SIG-M5 treated with dmso at 0.1 percent for 504 hours (cell line): ENCODE data around the gene PALLD.

Source experiments
- DNase-seq: peaks from one replicate; lab custom pipeline; 2025; ENCODE audit not compliant: unreplicated experiment; lab: John Stamatoyannopoulos, UW

PALLD gene

GRCh38 chr4:168555437-168555836, 58.6 kb downstream of the PALLD start:
- no peak for DNase-seq

- DNase-seq, result no peak
Observed at GRCh38 chr4:168557658-168558057, 60.8 kb downstream of the PALLD start.

GRCh38 chr4:168558599-168558998, 61.7 kb downstream of the PALLD start:
- DNase-seq, result no peak

- DNase-seq, result peak; percentile 38
Observed at GRCh38 chr4:168560184-168561180, 63.6 kb downstream of the PALLD start.

- no peak for DNase-seq
Observed at GRCh38 chr4:168562041-168562571, 65.3 kb downstream of the PALLD start.

GRCh38 chr4:168564023-168564422, 67.2 kb downstream of the PALLD start:
- DNase-seq, result no peak

- DNase-seq, result no peak
Observed at GRCh38 chr4:168565130-168565529, 68.3 kb downstream of the PALLD start.

- no peak for DNase-seq
Observed at GRCh38 chr4:168566726-168567125, 69.9 kb downstream of the PALLD start.

GRCh38 chr4:168569066-168569930, 72.4 kb downstream of the PALLD start:
- no peak for DNase-seq

GRCh38 chr4:168569931-168570276, 73.1 kb downstream of the PALLD start:
- DNase-seq, result no peak

- no peak for DNase-seq
Observed at GRCh38 chr4:168570466-168570865, 73.6 kb downstream of the PALLD start.

GRCh38 chr4:168572002-168572401, 75.2 kb downstream of the PALLD start:
- no peak for DNase-seq

GRCh38 chr4:168573870-168574269, 77.0 kb downstream of the PALLD start:
- no peak for DNase-seq

- DNase-seq, result no peak
Observed at GRCh38 chr4:168574581-168575295, 77.9 kb downstream of the PALLD start.

- no peak for DNase-seq
Observed at GRCh38 chr4:168575473-168575872, 78.6 kb downstream of the PALLD start.

- DNase-seq, result no peak
Observed at GRCh38 chr4:168577624-168578023, 80.8 kb downstream of the PALLD start.

- no peak for DNase-seq
Observed at GRCh38 chr4:168580228-168580627, 83.4 kb downstream of the PALLD start.

GRCh38 chr4:168584321-168584771, 87.5 kb downstream of the PALLD start:
- no peak for DNase-seq

- DNase-seq, result peak; percentile 20
Observed at GRCh38 chr4:168585168-168586091, 88.6 kb downstream of the PALLD start.

- DNase-seq, result no peak
Observed at GRCh38 chr4:168586926-168587325, 90.1 kb downstream of the PALLD start.
